NCI-H1105 (cell line): Measurements from ENCODE around the gene HIVEP3.
A peak's percentile ranks its signal among the peaks of the same experiment; 100 is the strongest.

Experiments
- DNase-seq: peaks from one replicate; lab custom pipeline; 2025; lab: John Stamatoyannopoulos, UW

Gene HIVEP3

DNA sequence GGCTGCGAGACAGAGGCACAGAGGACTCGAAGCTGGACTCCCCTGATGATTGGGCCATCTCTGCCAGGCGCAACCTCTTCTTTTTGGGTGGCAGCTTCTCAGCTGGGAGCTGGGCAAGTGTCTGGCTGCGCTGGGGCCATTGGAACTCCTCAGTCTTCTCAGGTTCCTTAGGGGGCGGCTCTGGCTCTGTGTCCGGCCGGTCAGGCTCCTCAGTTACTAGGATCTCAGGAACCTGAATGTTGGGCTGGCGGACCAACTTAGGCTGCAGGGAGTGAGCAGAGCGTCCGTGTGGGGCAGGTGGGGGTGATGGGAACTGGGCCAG is 336.8 kb downstream of the HIVEP3 start:
- DNase-seq: no peak

DNA sequence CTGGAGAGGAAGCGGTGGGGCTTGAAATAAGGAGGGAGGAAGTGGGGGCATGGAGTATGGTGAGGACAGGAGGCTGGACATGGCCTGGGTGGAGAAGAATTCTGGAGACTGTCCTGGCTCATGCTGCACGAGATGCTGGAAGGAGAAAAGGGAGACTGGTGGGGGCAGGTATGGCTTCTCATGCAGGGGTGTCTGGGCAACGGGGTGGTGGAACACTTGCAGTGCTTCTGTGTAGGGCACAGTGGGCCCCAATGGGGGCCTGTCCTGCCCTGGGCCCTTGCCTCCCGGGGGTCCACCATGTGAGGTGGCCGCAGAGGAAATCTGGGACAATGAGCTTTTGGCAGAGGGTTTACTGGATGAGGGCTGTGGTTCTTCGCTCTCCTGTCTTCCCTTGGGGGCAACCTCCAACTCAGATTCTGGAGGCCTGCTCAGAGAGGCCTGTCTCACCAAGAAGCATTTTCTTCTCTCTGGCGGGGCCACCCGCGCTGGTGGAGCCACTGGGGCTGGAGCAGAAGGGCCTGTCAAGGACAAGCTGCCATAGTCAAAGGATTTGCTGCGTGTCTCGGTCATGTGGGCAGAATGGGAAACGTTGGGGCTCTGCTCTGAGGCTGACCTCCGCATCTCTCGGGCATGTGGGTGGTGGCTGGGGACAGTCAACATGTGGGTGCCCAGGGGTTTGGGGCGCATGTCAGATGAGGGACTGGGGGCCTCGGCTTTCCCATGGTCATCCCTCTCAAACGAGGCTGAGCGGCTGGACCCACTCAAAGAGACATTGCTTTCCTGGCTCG is 337.3 kb downstream of the HIVEP3 start:
- DNase-seq: no peak

DNA sequence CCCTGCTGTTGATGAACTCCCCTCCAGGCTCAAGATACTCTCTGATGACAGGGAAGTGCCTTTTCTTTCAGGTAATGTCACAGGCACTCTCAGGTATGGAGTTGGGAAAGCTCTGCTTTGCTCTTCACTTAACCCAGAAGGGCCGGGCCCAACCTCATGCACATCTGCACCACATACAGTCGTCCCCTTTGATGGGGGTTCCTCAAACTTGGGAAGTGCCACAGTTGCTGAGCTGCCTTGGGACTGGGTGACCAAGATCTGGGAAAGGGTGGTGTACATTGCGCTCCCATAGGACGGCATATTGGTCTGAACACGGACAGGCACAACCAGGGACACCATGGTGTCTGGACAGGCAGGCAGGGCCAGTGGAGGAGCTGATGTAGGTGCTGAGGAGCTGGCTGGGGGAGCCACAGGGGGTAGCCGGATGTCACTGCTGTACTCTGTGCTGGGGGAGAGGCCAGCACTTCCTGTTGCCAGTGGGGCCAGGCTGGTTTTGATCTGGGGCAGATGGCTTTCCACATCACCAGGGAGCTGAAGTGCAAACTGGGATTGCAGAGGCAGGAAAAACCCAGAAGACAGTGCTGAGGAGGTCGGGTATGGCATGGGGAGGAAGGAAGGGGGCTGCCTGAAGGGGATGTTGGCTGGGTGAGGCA is 338.1 kb downstream of the HIVEP3 start:
- DNase-seq: no peak

DNA sequence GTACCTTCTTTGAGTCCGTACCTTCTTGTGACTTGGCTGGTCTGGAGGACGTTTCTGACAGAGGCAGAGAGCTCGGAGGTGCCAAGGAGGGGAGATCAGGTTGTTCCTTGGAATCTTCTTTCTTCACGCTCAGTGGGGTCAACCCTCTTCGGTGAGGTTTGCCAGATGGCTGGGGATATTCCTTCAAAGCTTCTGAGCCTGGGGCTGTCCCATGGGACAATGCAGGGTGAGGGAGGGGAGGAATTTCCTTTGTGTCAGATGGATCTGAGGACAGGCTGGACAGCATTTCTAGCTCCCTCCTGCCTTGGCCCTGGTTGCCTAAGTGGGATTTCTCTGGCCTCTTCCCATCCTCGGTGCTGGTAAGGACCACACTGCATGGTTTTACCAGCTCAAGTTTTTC is 338.7 kb downstream of the HIVEP3 start:
- no peak for DNase-seq

DNA sequence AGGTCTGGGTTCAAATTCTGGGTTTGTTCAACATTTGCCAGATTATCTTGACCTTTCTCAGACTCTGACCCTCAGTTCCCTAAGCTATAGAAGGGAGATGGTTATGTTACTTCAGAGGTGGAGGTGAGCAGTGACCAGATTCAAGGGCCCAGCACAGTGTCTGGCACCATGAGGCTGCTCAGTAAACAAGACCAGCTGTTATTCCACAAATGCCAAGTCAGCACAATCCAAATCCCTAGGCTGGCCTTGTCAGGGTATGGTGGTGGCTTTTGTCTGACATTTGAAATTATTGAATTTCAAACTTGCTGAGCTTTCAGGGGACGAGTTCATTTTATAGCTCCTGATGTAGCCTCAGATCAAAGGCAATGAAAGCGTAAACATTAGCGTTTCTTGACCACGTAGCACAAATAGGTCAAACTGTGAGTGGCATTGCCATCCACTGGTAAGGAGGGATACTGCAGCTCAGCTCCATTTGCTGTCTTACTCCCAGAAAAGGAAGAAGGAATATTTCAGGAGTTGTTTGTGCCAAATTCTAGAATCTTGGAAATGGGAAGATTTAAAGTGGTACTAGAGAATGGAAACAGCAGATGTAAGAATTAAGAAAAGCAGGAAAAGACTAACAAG is 339.9 kb downstream of the HIVEP3 start:
- no peak for DNase-seq

DNA sequence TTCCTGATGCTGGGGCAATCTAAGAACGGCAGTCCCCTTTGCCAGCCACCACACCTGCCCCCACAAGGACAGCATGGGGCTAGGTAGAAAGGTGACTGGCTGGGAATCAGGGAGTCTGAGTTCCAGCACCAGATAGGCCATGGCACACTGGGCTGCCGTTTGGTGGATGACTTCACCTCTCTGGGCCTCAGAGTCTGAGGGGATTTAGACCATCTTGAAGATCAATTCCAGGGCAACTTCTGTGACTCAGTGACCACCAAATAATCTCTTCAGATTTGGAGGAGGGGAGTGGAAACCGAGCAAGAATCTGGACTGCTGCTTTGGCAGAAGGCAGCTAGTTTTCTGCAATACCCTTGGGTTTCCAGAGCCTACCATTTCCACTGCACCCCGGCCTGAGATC is 342.1 kb downstream of the HIVEP3 start:
- DNase-seq: no peak

DNA sequence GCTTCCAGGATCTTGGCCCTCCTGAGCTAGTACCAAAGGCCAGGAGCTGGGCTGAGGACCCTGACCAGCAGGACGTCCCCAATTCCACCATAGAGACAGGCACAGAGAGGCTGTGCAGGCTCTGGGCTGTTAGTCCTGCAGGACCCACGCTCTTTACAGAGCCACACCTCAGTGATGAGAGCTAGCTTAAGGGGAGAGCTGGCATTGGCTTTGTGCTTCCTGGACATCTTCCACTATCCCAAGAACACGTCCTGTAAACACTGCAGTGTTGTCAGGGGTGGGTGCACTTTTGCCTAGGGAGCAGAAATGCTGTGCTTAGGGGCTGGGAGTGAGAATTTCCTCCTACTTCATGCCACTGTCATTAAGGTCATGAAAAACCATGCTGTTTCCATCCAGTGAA is 342.5 kb downstream of the HIVEP3 start:
- DNase-seq: no peak

DNA sequence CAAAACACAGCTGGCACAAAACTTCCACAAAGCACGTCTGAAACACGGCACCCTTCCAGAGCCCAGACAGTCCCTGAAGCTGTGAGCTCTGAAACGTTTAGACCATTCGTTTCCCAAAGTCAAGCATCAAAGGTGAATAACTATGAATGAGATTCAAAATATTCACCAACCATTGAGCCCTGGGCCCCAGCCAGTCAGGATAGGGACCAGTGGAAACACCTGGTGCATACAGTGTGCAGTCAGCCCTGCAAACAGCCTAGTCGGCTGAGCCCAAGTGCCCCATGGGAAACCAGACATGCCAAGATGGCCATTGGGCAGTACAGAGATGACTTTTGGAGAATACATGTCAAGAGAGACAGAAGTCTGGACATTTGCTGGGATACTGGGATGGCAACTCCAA is 343.9 kb downstream of the HIVEP3 start:
- no peak for DNase-seq

DNA sequence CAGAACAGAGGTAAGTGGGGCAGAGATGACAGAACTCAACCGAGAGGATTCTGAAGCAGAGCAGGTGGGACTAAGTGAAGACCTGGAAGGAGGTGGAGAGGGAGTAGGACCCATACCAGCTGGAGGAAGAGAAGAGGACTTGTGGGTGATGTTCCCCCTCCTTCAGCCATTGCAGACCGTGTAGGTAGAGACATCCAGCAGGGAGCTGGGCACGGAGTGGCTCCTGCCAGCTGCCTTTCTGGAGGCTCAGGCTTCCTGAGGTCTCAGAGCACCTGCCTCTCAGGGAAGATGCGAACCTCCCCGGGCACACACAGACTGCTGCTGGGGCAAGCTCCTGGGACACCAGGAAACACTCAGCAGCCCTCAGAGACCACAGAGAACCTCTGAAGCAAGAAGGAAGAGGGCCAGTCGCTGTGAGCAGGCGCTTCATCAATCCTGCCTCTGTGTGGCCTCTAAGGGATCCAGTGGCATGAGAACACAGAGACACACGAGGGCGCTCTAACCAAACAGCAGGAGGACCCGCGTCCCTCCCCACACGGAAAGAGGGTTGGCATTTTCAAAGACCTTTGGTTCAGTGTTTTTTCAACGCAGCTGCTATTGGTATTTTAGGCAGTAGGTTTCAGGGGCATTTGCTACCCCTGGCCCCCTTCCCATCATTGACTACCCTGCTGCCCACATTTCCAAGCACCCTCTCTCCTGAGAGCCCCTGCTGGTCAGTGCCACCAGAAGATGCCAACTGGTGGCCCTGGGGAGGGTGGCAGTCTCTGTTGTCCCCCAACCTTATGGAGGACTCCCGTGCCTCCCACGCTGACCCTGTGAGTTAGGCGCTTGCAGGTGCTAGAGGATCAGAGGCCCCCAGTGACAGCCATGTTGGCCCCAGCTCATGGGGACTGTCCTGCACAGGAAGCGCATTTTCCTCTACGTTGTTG is 344.7 kb downstream of the HIVEP3 start:
- peak; percentile 80 for DNase-seq

DNA sequence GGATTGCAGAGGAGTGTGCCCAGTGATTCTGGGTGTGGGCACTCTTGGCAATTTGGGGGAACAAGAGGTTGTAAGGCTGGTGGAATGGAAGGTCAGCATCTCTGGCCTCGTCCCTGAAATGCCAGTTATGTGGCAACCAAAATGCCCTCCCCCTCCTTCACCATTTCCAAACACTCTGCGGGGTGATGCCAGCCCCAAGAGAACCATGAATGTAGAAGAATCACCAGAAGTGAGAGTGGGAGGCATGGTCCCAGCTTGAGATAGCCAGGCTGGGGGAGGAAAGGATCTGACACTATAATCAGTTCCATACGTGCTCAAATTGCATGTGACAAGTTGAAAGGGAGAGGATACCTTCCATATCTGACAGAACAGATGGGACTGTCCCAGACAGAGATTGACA is 345.5 kb downstream of the HIVEP3 start:
- no peak for DNase-seq

DNA sequence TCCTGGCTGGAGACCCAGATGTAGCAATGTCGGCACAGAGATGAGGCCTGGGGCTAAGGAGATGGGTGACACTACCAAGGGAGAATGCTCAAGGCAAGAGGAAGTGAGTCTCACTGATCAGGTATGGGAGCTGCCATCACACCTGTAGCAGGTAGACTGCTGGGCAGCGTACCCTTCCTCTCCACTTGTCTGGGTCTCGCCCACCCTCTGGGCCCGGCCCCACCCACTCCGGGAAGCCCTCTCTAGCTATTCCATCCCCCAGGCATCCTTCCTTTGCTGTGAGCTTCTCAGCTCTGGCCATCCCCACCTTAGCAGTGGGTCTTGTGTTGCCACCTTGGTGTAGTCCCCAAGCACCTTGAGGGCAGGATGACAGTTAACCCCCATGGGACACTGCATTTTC is 346.5 kb downstream of the HIVEP3 start:
- no peak for DNase-seq

DNA sequence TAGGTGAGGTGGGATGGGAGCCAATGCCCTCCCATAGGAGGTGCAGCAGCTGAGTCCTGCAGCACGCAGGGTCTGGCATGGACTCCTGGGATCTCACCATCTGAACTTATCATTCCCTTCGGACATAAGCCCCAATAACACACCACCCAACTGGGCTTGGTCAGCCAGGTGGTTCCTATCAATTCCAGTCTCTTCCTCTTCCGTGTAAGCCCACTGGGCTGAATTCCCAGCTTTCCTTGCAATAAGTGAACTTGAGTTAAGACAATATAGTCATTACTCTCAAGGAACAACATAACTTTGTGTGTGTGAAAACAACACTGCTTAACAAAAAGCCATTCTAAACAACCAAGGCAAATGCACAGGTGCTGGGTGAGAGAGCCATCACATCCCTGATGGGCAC is 347.7 kb downstream of the HIVEP3 start:
- no peak for DNase-seq

DNA sequence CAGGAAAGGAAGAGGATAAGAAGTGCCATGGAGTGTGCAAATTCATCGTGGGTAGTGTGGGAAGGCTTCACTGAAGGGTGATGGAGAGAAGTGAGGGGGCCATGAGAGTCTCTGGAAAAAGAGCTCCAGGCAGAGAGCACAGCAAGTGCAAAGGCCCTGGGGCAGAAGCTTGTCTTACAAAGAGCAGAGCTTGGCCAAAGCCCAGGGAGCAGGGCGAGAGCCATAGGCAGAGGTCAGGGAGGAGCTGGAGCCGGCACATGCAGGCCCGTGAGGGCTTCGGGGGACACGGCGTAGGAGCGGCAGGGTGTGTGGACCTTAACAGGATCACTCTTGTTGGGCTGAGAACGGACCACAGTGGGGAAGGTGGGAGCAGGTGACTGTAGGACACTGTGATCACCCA is 350.5 kb downstream of the HIVEP3 start:
- DNase-seq: no peak

DNA sequence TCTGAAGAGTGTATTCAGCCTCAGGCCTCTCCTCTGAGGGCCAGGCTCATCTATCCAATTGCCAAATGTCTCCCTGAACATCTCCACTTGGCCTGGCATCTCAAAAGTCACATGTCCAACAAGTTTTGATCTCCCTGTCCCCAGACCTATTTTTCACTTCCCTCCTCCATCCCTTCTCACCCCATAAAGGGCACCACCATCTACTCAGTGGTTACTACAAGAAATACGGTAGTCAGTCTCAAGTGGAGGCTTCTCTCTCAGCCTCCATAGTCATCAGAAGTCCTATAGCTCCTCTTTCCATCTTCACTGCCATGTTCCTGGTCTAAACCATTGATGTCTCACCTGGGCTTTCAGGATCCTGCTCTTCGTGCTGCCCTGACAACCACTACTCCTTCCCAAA is 351.8 kb downstream of the HIVEP3 start:
- DNase-seq: no peak

DNA sequence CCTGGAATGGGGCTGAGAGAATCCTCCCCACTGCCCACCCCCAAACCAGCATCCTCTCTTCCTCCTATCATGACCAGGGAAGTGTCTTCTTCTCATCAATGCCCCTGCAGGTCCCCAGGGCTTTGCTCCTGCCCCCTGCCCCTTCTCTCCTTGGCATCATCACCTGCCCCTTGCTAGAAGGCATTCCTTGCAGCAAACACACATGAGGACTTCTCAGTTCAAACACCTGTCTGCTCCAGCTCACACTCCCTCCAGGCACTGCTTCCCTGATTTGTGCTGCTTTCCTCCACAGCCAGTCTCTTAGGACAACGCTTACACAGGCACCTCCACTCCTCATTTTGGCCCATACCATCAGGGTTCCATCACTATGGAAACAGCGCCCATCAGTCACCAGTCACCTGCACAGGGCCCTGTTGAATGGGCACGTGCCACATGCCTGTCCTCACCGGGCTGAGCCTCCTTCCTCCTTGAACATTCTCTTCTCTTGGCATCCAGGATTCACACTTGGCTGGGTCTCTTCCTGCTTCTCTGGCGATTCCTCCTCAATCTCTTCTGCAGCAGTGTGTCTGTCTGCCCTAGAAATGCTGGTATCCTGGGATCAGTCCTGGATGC is 352.3 kb downstream of the HIVEP3 start:
- DNase-seq: no peak

DNA sequence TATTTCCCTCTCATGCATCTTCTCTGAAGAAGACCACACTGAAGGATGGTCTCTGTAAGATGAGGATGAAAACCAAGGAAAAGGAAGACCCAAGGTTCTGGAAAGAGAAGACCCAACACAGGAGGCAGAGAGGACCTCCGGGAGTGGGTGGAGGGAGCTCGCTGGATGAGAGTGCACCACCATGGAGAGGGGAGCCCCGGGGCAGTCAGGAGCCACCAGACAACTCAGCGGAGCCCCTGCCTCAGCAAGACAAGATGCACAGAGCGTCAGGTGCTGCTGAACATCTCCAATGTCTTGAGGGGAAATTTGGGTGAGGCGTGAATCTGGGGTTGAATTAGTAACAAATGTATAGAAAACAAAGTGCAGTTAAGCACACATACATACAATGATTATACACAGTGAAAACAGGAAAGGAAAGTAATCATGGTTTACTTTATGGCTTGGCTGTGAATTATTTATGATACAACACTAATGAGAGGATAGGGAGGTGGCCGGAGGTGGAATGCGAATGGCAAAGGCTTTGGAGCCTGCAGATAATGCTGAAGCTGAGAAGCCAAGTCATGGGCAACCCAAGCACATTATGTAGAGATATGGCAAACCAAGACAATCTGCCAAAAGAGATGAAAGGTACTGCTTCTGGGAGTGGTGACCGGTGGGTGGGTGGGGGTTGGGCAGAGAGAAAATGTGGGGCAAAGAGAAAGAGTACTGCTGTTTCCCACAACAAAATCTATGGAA is 353.8 kb downstream of the HIVEP3 start:
- no peak for DNase-seq

DNA sequence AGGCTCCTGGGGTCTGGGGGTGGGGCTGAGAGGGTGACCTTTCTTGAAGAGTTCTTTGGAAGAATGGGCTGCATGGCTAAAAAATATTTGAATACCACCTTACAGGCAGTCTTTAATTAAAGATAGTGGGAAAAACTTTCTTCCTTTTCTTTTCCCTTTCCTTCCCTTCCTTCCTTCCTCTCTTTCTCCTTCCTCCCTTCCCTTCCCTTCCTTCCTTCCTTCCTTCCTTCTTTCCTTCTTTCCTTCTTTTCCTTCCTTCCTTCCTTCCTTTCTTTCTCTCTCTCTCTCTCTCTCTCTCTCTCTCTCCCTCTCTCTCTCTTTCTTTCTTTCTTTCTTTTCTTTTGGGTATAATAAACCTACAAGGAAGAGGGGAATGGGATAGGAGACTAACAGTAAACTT is 356.4 kb downstream of the HIVEP3 start:
- no peak for DNase-seq

DNA sequence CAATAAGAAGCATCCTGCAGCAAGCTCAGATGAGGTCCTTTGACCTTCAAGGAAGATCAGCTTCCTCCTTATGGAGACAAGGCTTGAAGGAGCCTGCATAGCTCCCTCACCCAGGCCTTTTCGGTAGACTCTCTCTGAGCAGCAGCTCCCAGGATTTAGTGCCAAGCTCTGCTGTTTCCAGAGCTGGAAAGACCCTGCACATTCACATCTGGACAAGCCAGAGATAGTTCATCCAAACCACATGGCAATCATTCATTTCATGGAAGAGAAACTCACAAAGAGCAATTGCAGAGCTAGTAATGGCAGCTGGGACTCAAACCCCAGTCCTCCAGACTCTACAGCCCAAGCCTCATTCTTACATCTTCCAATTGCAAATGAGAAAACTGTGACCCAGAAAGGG is 357.8 kb downstream of the HIVEP3 start:
- no peak for DNase-seq

DNA sequence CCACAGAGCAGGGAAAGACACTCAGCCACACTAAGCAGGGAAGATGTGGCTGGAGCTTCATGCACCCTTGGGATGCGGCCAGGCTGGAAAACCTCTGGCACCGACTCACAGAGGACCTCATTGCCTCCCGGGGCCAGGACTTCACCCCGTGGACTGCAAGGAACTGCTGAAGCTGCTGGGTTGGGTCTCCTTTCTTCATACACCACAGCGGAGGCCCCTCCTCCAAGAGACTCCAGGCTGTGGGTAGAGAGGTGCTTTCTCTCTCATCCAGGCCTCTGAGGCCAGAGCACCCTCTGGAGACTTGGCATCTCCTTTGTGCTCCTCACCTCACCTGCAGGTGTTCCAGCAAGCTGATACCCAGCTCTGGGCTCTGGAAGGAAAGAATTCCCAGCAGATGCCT is 358.2 kb downstream of the HIVEP3 start:
- DNase-seq: no peak

DNA sequence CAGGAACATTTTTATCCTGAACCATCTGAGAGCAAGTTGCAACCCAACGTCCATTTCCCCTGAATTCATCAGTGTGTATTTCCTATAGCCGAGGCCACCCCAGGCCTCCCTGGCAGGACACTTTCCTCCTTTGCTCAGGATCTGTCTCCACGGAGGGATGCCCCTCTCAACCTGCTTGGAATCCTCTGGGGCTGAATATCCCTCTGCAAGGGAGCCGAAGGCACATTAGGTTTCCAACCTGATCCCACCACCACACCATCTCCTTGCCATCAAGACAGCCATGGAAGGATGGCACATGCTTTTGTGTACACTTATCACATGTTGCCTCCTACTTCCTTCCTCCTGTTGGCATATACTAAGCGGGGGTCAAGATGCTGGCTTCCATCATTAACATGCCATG is 359.4 kb downstream of the HIVEP3 start:
- no peak for DNase-seq

DNA sequence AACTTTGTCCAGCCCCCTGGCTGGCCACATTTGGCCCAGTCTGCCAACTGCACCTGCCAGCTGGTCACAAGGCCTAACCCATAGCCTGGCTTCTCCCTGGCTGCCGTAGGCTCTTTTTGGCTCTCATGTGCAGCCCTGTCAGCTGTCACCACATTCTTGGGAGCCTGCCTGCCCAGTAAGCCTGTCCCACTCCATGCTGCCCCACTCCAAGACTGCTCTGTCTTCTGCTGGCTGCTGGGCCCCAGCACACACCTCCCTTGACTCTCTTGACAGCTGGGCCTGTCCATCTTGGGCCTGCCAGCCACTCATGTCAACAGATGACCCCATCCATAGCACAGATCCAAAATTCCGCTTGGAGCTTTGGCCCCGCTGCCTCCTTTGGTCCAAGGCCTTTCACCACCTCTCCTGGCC is 360.0 kb downstream of the HIVEP3 start:
- no peak for DNase-seq
